ENCODE data around the gene CADPS. TPM values are rescaled to one million over a fixed set of nuclear protein-coding genes. Genes with fewer than 3 reads are reported as not detected.

Gene CADPS
- polyA plus RNA-seq, 1 of the 3 experiments (the other 2 are of a cell fraction), result 5.8 TPM

DNA sequence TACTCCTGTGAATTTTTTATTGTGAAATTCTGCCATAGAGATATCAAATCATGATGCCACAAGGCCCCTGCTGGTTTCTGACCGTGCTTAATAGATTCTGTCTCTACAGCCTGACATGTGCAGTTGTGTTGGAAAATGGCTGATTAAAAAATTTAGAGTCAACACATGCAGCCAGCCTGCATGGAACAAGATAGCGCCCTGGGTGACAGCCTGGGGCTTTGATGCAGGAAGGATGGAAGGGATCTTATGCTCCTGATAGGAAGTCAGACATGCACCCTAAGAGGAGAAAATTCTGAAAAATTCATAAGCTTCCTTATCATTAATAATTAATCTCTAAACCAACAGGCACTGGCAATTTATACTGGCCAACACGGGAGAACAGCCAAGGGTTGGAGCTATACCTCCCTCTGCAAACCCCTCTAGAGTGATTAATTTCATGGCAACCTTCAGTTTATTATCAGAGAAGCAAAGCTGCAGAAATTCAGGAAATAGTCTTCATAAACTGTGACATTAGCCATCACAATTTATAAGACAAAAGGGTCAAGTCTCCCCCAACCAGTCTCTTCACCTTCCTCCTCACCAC is 198.4 kb downstream of the CADPS start:
- CTCF ChIA-PET, result interaction anchor here (0.6 to 3.1 kb wide), 5 partner anchors 9 to 517 kb away, joined by 3 to 25 read pairs (median 3); no protein-coding TSS in a partner anchor
- no peaks in the 10 kb centered on the region for H3K79me2 ChIP-seq (ENCODE audit: insufficient read depth)
- no peak overlapping the region for H3K27ac ChIP-seq (ENCODE audit: low read depth in 2 of 2, low read length in 1 of 2)
- no peaks in the 10 kb centered on the region for H3F3A ChIP-seq (replicated peaks; ENCODE audit: insufficient read depth)
- peak; percentile 6 for DNase-seq
- H2AFZ ChIP-seq (ENCODE audit: low read depth), result no peak overlapping the region
- peaks cover 0 to 5% of the 10 kb centered on the region in 2 experiments; a peak in 2 of 4 replicates for H3K4me1 ChIP-seq (ENCODE audit: control insufficient read depth in 1 of 2, insufficient read depth in 2 of 2, low read depth in 1 of 2, low read length in 1 of 2)
- no peaks in the 10 kb centered on the region for H3K36me3 ChIP-seq (replicated peaks in 1 of 2; ENCODE audit: control insufficient read depth in 1 of 2, insufficient read depth in 2 of 2, low read length in 1 of 2)
- TF ChIP-seq FOSL2 (IDR thresholded peaks at IDR 0.05; ENCODE audit: borderline replicate concordance, low read depth), result no peak
- TF ChIP-seq MXI1 (IDR thresholded peaks at IDR 0.05; ENCODE audit: low read depth, low read length), result 0 out of 2 replicates have a peak, but pooled peaks have one; percentile 29
- 0 out of 4 replicates have a peak, but pooled peaks of 1 of the 2 experiments have one; percentile 14 for TF ChIP-seq EP300 (IDR thresholded peaks at IDR 0.05; ENCODE audit: borderline replicate concordance in 1 of 2, low read depth in 1 of 2, low read length in 1 of 2)
- TF ChIP-seq GATA2 (CRISPR knock-in tag; IDR thresholded peaks at IDR 0.05), result peak; percentile 40
- no peak for TF ChIP-seq SMC3 (IDR thresholded peaks at IDR 0.05; ENCODE audit: low read depth, low read length)
- POLR2A ChIA-PET, result no interaction called here
- H3K9ac ChIP-seq, result no peak overlapping the region
- no peaks in the 10 kb centered on the region for H3K9me2 ChIP-seq
- 43% methylated on average over 3 of the region's 3 CpGs for WGBS (ENCODE audit: low lambda C conversion rate)
- no peaks in the 10 kb centered on the region for H4K20me1 ChIP-seq (ENCODE audit: insufficient read depth)
- H3K4me3 ChIP-seq (ENCODE audit: low read depth in 2 of 2, low read length in 1 of 2), result no peak overlapping the region
- H3K4me2 ChIP-seq, result no peak overlapping the region
- no peaks in the 10 kb centered on the region for H3K9me3 ChIP-seq
- H3K27me3 ChIP-seq (ENCODE audit: insufficient read depth), result no peaks in the 10 kb centered on the region; the same call in 1 of the 2 replicates

DNA sequence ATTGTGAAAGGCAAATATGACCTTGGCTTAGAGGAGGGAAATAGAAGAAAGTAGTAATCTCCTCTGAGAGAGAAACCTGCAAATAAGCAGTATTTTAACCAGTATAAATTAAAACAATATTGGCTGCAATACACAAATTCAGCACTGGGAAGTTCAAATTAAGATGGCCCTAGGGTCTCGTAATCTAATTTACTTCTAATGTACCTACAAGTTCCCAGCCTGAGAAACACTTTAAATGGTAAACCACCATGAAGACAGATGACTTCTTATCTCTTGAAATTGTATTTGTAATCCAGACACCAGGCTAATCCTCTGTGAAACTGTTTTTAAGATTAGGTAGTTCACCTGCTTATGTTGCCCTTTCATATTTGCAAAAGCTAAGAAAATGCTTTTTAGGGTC is 199.7 kb downstream of the CADPS start:
- 79% methylated on average over 1 of the region's 1 CpG for WGBS (ENCODE audit: low lambda C conversion rate)
- POLR2A ChIA-PET, result no interaction called here

More for the DNA sequence above, 199.7 kb downstream of the CADPS start:
- H3K36me3 ChIP-seq (replicated peaks in 1 of 2; ENCODE audit: control insufficient read depth in 1 of 2, insufficient read depth in 2 of 2, low read length in 1 of 2), result no peaks in the 10 kb centered on the region
- no peak overlapping the region for H3K4me2 ChIP-seq
- no peak overlapping the region for H2AFZ ChIP-seq (ENCODE audit: low read depth)
- no peak for DNase-seq
- peaks cover 0 to 5% of the 10 kb centered on the region in 2 experiments; a peak in 2 of 4 replicates for H3K4me1 ChIP-seq (ENCODE audit: control insufficient read depth in 1 of 2, insufficient read depth in 2 of 2, low read depth in 1 of 2, low read length in 1 of 2)
- no peaks in the 10 kb centered on the region for H3K9me2 ChIP-seq
- no peak overlapping the region for H3K4me3 ChIP-seq (ENCODE audit: low read depth in 2 of 2, low read length in 1 of 2)
- CTCF ChIA-PET, result interaction anchor here (3.1 kb wide), 1 partner anchor 10 kb away, joined by 25 read pairs; no protein-coding TSS in a partner anchor
- H3K27me3 ChIP-seq (ENCODE audit: insufficient read depth), result no peaks in the 10 kb centered on the region; the same call in 1 of the 2 replicates
- H3F3A ChIP-seq (replicated peaks; ENCODE audit: insufficient read depth), result no peaks in the 10 kb centered on the region
- H4K20me1 ChIP-seq (ENCODE audit: insufficient read depth), result no peaks in the 10 kb centered on the region
- H3K27ac ChIP-seq (ENCODE audit: low read depth in 2 of 2, low read length in 1 of 2), result no peak overlapping the region
- H3K79me2 ChIP-seq (ENCODE audit: insufficient read depth), result no peaks in the 10 kb centered on the region
- H3K9ac ChIP-seq, result no peak overlapping the region
- TF ChIP-seq MXI1 (IDR thresholded peaks at IDR 0.05; ENCODE audit: low read depth, low read length) (no peak), JUND (IDR thresholded peaks at IDR 0.05) (no peak), RCOR1 (IDR thresholded peaks at IDR 0.05; ENCODE audit: low read length) (no peak), EP300 (IDR thresholded peaks at IDR 0.05; ENCODE audit: borderline replicate concordance in 1 of 2, low read depth in 1 of 2, low read length in 1 of 2) (no peak), TAF1 (IDR thresholded peaks at IDR 0.05; ENCODE audit: borderline replicate concordance, low read depth, low read length) (no peak), RXRA (IDR thresholded peaks at IDR 0.05; ENCODE audit: borderline replicate concordance, low read depth) (no peak), GABPA (IDR thresholded peaks at IDR 0.05; ENCODE audit: low read depth) (no peak), CHD2 (IDR thresholded peaks at IDR 0.05; ENCODE audit: low read length, partially characterized antibody) (no peak), FOXM1 (IDR thresholded peaks at IDR 0.05; ENCODE audit: low read depth) (no peak), YY1 (IDR thresholded peaks at IDR 0.05; ENCODE audit: low read depth) (no peak)
- TF ChIP-seq, protein P1, sequence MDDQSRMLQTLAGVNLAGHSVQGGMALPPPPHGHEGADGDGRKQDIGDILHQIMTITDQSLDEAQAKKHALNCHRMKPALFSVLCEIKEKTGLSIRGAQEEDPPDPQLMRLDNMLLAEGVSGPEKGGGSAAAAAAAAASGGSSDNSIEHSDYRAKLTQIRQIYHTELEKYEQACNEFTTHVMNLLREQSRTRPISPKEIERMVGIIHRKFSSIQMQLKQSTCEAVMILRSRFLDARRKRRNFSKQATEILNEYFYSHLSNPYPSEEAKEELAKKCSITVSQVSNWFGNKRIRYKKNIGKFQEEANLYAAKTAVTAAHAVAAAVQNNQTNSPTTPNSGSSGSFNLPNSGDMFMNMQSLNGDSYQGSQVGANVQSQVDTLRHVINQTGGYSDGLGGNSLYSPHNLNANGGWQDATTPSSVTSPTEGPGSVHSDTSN (IDR thresholded peaks at IDR 0.05), result no peak
- TF ChIP-seq, protein P2, sequence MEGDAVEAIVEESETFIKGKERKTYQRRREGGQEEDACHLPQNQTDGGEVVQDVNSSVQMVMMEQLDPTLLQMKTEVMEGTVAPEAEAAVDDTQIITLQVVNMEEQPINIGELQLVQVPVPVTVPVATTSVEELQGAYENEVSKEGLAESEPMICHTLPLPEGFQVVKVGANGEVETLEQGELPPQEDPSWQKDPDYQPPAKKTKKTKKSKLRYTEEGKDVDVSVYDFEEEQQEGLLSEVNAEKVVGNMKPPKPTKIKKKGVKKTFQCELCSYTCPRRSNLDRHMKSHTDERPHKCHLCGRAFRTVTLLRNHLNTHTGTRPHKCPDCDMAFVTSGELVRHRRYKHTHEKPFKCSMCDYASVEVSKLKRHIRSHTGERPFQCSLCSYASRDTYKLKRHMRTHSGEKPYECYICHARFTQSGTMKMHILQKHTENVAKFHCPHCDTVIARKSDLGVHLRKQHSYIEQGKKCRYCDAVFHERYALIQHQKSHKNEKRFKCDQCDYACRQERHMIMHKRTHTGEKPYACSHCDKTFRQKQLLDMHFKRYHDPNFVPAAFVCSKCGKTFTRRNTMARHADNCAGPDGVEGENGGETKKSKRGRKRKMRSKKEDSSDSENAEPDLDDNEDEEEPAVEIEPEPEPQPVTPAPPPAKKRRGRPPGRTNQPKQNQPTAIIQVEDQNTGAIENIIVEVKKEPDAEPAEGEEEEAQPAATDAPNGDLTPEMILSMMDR (IDR thresholded peaks at IDR 0.05), result no peak
- TF ChIP-seq, protein P3, sequence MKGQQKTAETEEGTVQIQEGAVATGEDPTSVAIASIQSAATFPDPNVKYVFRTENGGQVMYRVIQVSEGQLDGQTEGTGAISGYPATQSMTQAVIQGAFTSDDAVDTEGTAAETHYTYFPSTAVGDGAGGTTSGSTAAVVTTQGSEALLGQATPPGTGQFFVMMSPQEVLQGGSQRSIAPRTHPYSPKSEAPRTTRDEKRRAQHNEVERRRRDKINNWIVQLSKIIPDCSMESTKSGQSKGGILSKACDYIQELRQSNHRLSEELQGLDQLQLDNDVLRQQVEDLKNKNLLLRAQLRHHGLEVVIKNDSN (IDR thresholded peaks at IDR 0.05; ENCODE audit: borderline replicate concordance, low read depth), result no peak
- TF ChIP-seq, protein P4, sequence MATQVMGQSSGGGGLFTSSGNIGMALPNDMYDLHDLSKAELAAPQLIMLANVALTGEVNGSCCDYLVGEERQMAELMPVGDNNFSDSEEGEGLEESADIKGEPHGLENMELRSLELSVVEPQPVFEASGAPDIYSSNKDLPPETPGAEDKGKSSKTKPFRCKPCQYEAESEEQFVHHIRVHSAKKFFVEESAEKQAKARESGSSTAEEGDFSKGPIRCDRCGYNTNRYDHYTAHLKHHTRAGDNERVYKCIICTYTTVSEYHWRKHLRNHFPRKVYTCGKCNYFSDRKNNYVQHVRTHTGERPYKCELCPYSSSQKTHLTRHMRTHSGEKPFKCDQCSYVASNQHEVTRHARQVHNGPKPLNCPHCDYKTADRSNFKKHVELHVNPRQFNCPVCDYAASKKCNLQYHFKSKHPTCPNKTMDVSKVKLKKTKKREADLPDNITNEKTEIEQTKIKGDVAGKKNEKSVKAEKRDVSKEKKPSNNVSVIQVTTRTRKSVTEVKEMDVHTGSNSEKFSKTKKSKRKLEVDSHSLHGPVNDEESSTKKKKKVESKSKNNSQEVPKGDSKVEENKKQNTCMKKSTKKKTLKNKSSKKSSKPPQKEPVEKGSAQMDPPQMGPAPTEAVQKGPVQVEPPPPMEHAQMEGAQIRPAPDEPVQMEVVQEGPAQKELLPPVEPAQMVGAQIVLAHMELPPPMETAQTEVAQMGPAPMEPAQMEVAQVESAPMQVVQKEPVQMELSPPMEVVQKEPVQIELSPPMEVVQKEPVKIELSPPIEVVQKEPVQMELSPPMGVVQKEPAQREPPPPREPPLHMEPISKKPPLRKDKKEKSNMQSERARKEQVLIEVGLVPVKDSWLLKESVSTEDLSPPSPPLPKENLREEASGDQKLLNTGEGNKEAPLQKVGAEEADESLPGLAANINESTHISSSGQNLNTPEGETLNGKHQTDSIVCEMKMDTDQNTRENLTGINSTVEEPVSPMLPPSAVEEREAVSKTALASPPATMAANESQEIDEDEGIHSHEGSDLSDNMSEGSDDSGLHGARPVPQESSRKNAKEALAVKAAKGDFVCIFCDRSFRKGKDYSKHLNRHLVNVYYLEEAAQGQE (IDR thresholded peaks at IDR 0.05; ENCODE audit: low read depth, low read length), result no peak
- no peaks in the 10 kb centered on the region for H3K9me3 ChIP-seq

Data from SK-N-SH (cell line).